Hypothalamus (tissue), 51 donors: ENCODE data around the gene LMO1.

Experiments
- DNase-seq, 51 donors: peaks; one replicate each; lab custom pipeline; 2025; lab: John Stamatoyannopoulos, UW

Gene LMO1

GRCh38 chr11:8288824-8289491 lies 25.3 kb upstream of the LMO1 start:
- DNase-seq, result no peak

GRCh38 chr11:8288166-8288772 lies 24.6 kb upstream of the LMO1 start:
- DNase-seq, result no peak

GRCh38 chr11:8287703-8288102 lies 24.0 kb upstream of the LMO1 start:
- no peak for DNase-seq

- no peak for DNase-seq
Observed at GRCh38 chr11:8287297-8287696, 23.6 kb upstream of the LMO1 start.

- DNase-seq, result no peak
Observed at GRCh38 chr11:8286886-8287285, 23.2 kb upstream of the LMO1 start.

- no peak for DNase-seq
Observed at GRCh38 chr11:8285796-8286195, 22.1 kb upstream of the LMO1 start.

GRCh38 chr11:8285228-8285627 lies 21.6 kb upstream of the LMO1 start:
- no peak for DNase-seq

- peak in 2 of 51 donors; percentile 10 to 21 for DNase-seq
Observed at GRCh38 chr11:8283465-8284230, 20.0 kb upstream of the LMO1 start.

GRCh38 chr11:8283100-8283464 lies 19.4 kb upstream of the LMO1 start:
- DNase-seq, result no peak

GRCh38 chr11:8282631-8283030 lies 19.0 kb upstream of the LMO1 start:
- DNase-seq, result peak in 1 of 51 donors; percentile 7

- DNase-seq, result no peak
Observed at GRCh38 chr11:8281266-8281665, 17.6 kb upstream of the LMO1 start.

- no peak for DNase-seq
Observed at GRCh38 chr11:8277691-8278090, 14.0 kb upstream of the LMO1 start.

- no peak for DNase-seq
Observed at GRCh38 chr11:8276528-8276927, 12.8 kb upstream of the LMO1 start.

- DNase-seq, result no peak
Observed at GRCh38 chr11:8273287-8273686, 9.6 kb upstream of the LMO1 start.

GRCh38 chr11:8271106-8271886 lies 7.6 kb upstream of the LMO1 start:
- DNase-seq, result no peak

- no peak for DNase-seq
Observed at GRCh38 chr11:8269636-8270035, 6.0 kb upstream of the LMO1 start.

- peak in 2 of 51 donors; percentile 29 to 40 for DNase-seq
Observed at GRCh38 chr11:8268530-8269400, 5.1 kb upstream of the LMO1 start.

GRCh38 chr11:8267831-8268529 lies 4.3 kb upstream of the LMO1 start:
- DNase-seq, result peak in 1 of 51 donors; percentile 40

GRCh38 chr11:8267280-8267679 lies 3.6 kb upstream of the LMO1 start:
- no peak for DNase-seq
